GM19455 (cell line): Measurements from ENCODE around the gene APOA1.
A peak's percentile ranks its signal among the peaks of the same experiment; 100 is the strongest.
"Not testable (repeated sequence)": the region's sequence is repeated elsewhere in the genome, so short reads cannot be mapped to it uniquely, and the experiment has no call there.

Experiments used
- ATAC-seq: cut with Tn5 transposase; IDR thresholded peaks from one replicate; pipeline ENCODE4 v1.9.1; 2021; ENCODE audit not compliant: unreplicated experiment

Gene APOA1

GRCh38 chr11:116835042-116835772 is 2.2 kb downstream of the APOA1 start:
- peak; percentile 9 for ATAC-seq

DNA sequence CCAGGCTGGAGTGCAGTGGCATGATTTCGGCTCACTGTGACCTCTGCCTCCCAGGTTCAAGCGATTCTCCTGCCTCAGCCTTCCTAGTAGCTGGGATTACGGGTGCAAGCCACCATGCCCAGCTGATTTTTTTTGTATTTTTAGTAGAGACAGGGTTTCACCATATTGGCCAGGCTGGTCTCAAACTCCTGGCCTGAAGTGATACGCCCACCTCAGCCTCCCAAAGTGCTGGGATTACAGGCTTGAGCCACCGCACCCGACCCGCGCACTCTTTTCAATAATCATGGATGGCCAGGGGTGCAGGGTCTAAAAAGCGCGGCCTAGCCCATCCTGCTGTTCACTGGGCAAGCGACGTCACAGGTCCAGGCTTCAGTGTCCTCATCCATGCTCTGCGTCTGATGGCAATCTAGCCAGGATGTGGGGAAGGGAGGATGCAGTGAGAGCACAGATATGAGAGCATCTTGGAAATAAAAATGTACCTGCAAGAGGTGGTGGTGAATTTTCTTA is 2.8 kb downstream of the APOA1 start:
- ATAC-seq, result not testable (repeated sequence)

- ATAC-seq, result no peak
These were observed 3.4 kb downstream of the APOA1 start for GRCh38 chr11:116833816-116834534.

- no peak for ATAC-seq
These were observed 4.0 kb downstream of the APOA1 start for GRCh38 chr11:116833491-116833815.

- ATAC-seq, result no peak
These were observed 4.8 kb downstream of the APOA1 start for GRCh38 chr11:116832350-116833290.

- no peak for ATAC-seq
These were observed 5.6 kb downstream of the APOA1 start for GRCh38 chr11:116831790-116832349.

DNA sequence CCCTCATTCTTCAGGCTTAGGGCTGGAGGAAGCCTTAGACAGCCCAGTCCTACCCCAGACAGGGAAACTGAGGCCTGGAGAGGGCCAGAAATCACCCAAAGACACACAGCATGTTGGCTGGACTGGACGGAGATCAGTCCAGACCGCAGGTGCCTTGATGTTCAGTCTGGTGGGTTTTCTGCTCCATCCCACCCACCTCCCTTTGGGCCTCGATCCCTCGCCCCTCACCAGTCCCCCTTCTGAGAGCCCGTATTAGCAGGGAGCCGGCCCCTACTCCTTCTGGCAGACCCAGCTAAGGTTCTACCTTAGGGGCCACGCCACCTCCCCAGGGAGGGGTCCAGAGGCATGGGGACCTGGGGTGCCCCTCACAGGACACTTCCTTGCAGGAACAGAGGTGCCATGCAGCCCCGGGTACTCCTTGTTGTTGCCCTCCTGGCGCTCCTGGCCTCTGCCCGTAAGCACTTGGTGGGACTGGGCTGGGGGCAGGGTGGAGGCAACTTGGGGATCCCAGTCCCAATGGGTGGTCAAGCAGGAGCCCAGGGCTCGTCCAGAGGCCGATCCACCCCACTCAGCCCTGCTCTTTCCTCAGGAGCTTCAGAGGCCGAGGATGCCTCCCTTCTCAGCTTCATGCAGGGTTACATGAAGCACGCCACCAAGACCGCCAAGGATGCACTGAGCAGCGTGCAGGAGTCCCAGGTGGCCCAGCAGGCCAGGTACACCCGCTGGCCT is 7.1 kb downstream of the APOA1 start:
- ATAC-seq, result no peak

DNA sequence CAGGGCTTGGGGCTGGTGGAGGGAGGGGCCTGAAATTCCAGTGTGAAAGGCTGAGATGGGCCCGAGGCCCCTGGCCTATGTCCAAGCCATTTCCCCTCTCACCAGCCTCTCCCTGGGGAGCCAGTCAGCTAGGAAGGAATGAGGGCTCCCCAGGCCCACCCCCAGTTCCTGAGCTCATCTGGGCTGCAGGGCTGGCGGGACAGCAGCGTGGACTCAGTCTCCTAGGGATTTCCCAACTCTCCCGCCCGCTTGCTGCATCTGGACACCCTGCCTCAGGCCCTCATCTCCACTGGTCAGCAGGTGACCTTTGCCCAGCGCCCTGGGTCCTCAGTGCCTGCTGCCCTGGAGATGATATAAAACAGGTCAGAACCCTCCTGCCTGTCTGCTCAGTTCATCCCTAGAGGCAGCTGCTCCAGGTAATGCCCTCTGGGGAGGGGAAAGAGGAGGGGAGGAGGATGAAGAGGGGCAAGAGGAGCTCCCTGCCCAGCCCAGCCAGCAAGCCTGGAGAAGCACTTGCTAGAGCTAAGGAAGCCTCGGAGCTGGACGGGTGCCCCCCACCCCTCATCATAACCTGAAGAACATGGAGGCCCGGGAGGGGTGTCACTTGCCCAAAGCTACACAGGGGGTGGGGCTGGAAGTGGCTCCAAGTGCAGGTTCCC is 7.8 kb downstream of the APOA1 start, which contains the start of gene APOC3:
APOC3 (plus strand) TSS at position 383 of the 659 bp plus-strand sequence. CDS start 676 bp downstream, outside the sequence.
- no peak for ATAC-seq

- ATAC-seq, result no peak
These were observed 8.5 kb downstream of the APOA1 start for GRCh38 chr11:116828632-116829524.

DNA sequence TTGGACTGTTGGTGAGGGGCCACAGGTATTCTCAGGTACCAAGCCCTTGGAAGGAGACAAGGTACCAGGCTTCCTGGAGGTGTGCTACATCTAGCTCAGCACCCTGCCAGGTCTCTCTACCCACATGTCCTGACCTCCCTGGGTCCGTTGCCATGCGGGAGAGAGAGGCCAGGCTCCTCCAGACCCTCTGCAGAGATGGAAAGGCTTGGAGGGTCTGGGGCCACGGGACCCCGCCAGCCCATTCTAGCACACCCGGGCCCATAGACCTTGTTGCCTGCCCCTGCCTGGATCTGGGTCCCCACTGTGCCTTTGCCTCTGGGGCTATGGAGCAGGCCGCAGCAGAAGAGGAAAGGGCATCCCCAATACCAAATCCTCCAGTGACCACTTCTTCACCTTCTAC is 10.0 kb downstream of the APOA1 start:
- ATAC-seq, result no peak

- ATAC-seq, result no peak
These were observed 10.5 kb downstream of the APOA1 start for GRCh38 chr11:116826751-116827431.

- no peak for ATAC-seq
These were observed 11.3 kb downstream of the APOA1 start for GRCh38 chr11:116825854-116826750.

- ATAC-seq, result no peak
These were observed 12.0 kb downstream of the APOA1 start for GRCh38 chr11:116825434-116825833.

DNA sequence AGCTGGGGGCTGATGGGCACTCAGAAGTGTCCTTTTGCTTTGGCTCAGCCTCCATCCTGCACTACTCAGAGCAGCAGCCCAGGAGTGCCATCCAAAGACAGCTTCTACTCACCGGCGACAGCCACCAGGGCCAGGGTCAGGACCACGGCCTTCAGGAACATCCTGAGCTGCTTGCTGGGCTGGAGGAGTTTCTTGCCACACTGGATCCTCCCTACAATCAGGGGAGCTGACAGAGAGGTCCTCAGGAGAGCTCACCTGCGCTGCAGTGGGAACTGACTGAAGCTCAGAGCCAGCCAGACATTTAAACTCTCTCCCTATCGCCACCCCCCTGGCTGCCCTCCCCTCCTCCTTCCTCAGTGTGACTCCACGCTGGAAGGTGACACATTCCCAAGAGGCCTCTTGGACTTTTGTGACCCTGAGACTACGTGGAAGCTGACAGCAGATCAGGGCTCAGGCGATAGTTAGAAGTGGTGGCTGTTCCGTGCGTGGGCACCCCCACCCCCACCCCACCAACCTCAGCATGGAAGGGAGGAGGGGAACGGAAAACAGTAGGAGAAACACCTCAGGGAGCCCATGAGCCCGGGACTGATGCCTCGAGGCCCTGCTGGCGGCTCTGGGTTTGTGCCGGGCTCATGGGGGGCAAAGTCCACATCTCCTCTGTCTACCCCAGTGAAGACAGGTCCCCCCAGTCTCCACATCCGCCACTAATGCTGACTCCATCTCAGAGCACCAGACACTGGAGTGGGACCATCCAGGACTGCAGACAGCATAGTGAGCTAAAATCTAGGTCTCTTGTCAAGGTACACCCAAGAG is 14.2 kb downstream of the APOA1 start, which contains the start of gene APOA4:
APOA4 (minus strand) TSS at position 274 of the 813 bp plus-strand sequence; CDS start at position 161, 113 bp downstream.
- ATAC-seq, result no peak

- no peak for ATAC-seq
These were observed 14.8 kb downstream of the APOA1 start for GRCh38 chr11:116822575-116822974.
